GM21515 (cell line): ENCODE measurements around the gene GGT7.
"Not testable (repeated sequence)": the region's sequence is repeated elsewhere in the genome, so short reads cannot be mapped to it uniquely, and the experiment has no call there.

ENCODE experiments used
- ATAC-seq: cut with Tn5 transposase; IDR thresholded peaks from one replicate; pipeline ENCODE4 v1.9.1; 2021; ENCODE audit not compliant: unreplicated experiment

GGT7 gene

DNA sequence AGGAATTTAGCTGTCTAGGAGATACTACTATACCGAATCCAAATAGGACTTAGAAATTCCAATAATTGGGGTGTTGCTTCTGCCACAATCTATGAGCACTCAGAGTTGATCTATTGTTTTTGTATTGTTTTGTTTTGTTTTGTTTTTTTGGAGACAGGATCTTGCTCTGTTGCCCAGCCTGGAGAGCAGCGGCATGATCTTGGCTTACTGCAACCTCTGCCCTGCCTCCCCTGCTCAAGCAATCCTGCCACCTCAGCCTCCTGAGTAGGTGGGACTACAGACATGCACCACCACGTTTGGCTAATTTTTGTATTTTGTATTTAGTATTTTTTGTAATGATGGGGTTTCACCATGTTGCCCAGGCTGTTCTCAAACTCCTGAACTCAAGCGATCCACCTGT is 11.2 kb upstream of the GGT7 start:
- ATAC-seq = no peak

GRCh38 chr20:34883087-34883688 is 10.5 kb upstream of the GGT7 start:
- ATAC-seq = no peak

- ATAC-seq = no peak
Observed at GRCh38 chr20:34881689-34882088, 9.0 kb upstream of the GGT7 start.

GRCh38 chr20:34880971-34881370 is 8.3 kb upstream of the GGT7 start:
- ATAC-seq = not testable (repeated sequence)

DNA sequence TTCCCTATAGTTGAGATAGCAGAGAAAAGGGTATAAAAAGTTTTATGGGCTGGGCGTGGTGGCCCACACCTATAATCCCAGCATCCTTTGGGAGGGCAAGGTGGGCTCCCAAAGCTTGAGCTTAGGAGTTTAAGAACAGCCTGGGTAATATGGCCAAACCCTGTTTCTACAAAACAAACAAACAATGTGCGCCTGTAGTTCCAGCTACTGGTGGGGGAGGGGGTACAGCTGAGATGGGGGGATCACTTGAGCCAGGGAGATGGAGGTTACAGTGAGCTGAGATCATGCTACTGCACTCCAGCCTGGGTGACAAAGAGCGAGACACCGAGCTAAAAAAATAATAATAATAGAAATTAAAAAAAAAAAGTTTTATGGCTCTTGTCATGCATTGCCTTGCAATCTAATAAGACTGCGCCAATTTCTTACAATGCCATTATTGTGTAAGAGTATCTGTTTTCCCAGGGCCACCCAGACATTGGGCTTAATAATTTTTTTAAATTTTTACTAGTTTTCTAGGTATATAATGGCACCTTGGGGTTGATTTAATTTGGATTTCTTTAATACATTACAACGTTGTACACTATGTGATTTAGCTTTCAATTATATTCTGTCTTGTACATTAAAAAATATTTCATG is 7.7 kb upstream of the GGT7 start:
- ATAC-seq = no peak

DNA sequence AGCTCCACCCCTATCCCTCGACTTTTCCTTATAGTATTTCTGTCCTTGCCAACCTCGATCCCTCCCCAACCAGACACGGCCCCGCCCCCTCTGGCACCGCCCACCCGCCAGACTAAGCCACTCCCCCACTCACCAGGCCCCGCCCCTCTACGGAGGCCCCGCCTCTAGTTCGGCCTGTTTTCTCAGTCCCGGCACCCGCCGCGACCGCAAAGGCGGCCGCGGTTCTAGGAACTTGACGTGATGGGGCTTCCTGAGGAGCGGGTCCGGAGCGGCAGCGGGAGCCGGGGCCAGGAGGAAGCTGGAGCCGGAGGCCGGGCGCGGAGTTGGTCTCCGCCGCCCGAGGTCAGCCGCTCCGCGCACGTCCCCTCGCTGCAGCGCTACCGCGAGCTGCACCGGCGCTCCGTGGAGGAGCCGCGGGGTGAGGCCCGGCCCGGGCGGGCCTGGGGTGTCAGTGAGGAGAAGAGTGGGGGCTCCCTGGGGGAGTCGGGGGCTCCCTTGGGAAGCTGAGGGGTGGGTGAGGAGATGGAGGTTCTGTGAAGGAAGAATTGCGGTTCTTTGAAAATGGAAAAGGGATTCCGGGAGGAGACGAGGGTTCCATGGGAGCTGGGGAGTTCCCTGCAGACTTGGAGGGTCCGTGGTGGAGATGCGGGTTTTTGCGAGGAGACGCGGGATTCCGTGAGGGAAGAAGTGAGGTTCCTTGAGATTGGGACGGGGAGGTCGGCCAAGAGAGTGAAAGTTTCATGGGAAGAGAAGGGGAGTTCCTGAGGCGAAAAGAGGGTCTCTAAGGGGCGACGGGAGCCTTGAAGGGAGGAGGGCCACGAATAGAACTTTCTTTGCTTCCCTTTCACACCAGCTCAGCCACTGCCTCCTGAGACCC is 4.0 kb upstream of the GGT7 start, which contains the start of gene ACSS2:
TSS of gene ACSS2 (plus strand) at position 207 of the 877 bp plus-strand sequence. CDS start at position 241, 34 bp downstream.
- ATAC-seq = peak; percentile 28

DNA sequence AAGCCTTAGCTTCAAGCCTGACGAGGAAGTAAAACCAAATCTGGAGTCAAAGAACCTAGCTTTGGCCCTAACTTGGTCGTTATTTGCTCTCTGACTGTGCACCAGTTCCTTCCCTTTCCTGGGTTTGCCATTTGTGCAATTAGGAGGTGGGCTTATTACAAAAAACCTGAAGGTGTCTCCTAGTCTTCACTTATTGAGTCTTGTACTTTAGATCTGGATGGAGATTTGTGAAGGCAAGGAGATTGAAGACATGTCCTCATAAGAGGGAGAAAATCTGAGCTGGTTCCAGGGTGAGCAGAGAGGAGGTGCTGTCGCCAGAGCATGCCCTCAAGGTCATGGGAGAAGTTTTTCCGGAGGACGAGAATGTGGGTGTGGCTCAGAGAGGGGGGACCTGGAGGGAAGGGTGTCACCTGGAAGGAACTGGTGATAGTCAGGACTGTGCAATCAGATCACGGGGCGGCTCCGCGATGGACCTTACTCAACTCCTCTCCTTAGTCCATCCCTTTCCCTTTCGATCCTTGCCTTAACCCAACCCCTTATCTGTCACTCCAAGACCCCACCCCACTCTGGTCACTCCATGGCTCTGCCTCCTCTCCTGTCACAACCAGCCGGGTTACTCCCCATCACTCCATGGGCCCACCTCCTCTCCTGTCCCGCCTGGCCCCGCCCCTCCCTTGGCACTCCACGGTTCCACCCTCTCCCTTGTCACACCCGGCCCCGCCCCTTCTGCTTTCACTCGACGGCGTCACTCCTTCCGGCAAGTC is 3.2 kb upstream of the GGT7 start:
- ATAC-seq = peak; percentile 70

GRCh38 chr20:34874094-34874654 is 1.5 kb upstream of the GGT7 start:
- ATAC-seq = no peak

GRCh38 chr20:34873583-34874093 is 982 bp upstream of the GGT7 start:
- ATAC-seq = no peak

DNA sequence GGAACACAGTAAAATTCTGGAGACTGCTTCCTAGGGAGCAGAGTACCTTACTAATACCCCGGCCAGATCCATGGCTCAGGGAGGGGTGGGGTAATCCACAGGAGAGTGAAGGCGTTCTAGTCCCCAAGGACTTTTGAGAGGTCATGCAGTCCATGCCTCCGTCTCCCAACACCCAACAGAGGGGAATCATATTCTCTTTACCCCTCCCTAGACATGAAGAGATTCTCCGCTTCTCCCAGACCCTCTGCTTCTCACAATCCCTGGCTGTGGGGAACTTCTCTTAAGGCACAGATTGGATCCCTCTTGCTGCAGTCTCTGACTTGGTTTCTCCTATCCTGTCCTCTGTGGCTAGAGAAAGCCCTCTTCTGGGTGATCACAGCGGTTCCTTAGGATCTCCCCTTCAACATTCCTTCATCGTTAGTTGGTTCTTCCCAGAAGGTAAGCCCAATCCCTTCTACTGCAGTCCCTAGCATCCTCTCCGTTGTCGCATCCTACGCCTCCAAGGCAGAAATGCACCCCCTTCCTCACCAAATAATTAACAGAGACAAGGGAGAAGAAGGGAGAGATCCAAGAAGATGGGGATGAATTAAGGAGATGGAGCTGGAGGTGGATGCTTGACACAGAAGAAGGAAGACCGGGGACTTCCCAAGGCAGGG is 562 bp downstream of the GGT7 start:
- no peak for ATAC-seq

GRCh38 chr20:34871320-34871926 is 1.2 kb downstream of the GGT7 start:
- no peak for ATAC-seq

GRCh38 chr20:34864216-34864615 is 8.4 kb downstream of the GGT7 start:
- no peak for ATAC-seq

GRCh38 chr20:34863421-34863965 is 9.2 kb downstream of the GGT7 start:
- ATAC-seq = no peak

- no peak for ATAC-seq
Observed at GRCh38 chr20:34862724-34863123, 9.9 kb downstream of the GGT7 start.

GRCh38 chr20:34861386-34862084 is 11.1 kb downstream of the GGT7 start:
- no peak for ATAC-seq

GRCh38 chr20:34859826-34860545 is 12.7 kb downstream of the GGT7 start:
- no peak for ATAC-seq

GRCh38 chr20:34859367-34859766 is 13.3 kb downstream of the GGT7 start:
- no peak for ATAC-seq

DNA sequence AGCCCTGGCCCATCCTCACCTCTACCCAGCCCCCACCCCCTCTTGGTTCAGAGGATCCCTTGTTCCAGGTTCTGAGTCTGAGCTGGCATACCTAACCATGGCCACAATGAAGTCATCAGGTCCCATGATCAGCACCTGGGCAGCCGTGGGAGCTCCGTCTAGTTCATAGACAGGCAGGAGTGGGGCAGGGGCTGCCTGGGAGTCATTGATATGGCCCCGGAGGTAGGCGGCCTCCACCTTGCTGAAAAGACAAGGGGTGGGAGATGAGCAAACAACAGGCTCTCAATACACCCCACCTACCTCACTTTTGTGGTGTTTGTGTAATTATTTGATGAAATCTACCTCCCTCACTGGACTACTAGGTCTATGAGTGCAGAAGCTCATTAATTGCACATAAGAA is 20.4 kb downstream of the GGT7 start:
- ATAC-seq = no peak
